Testis (tissue), 2 donors: ENCODE data around the gene RPS3.
"Not testable (repeated sequence)": the region's sequence is repeated elsewhere in the genome, so short reads cannot be mapped to it uniquely, and the experiment has no call there.

Experiments used
- CTCF ChIP-seq, 3 experiments: fragments of 450-650 bp in 2 of 3; fragments of 200-600 bp in 1 of 3; sonication (generic) in 1 of 3; IDR thresholded peaks; one replicate each; pipeline ENCODE4 v1.5.1; 2016 to 2019; ENCODE audit warnings: antibody characterized with exemption in 3 of 3, mild to moderate bottlenecking in 2 of 3, moderate library complexity in 1 of 3
- POLR2A ChIP-seq: fragments of 450-650 bp; IDR thresholded peaks from one replicate; pipeline ENCODE4 v1.6.1; 2017; ENCODE audit warnings: antibody characterized with exemption, mild to moderate bottlenecking, moderate library complexity

DNA sequence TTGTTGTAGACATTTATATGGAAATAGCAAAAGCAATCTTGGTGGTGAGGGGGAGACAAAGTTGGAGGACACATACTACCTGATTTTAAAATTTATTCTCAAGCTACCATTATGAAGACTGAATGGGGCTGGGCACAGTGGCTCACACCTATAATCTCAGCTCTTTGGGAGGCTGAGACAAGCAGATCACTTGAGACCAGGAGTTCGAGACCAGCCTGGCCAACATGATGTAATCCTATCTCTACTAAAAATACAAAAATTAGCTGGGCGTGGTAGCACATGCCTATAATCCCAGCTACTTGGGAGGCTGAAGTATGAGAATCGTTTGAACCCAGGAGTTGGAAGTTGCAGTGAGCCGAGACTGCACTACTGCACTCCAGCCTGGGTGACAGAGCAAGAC, 37.0 kb upstream of the RPS3 start:
- not testable (repeated sequence) for TF ChIP-seq CTCF (IDR thresholded peaks at IDR 0.05); POLR2A
